ENCODE results near the gene MELTF.

Gene MELTF

DNA sequence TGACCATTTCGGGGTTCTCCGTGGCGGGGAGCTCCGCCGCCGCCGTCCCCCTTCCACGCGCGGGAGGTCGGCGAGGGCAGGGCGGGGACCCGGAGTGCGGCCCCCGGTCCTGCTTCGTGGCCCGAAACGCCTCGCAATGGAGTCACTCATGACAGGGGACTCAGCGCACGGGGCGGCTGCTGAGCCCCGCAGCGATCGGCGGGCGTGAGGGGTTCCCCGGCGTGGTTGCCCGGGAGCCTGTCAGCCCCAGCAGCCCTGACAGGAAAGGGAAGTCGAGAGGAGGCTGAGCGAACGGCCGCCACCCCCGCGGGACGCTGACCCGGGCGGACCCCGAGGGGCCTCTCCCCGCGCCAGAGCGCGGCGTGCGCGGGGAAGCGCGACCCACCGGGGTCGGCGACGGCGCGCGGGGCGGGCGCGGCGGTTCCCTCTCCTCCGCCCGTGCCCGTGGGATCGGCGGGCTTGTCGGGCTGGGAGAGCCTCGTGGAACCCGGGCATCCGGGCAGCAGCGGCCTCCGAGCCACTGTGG, 60.4 kb downstream of the MELTF start:
- DNase-seq (ENCODE audit: low read depth, low spot score): no peak
- ChIA-PET POLR2A (no interaction called here), CTCF (interaction anchor here (0.7 to 3.9 kb wide), 14 partner anchors 8 to 440 kb away, joined by 3 to 24 read pairs (median 4); partner anchors contain the start of gene NCBP2)
- peak overlapping the region; percentile 60 for H3K4me3 ChIP-seq (ENCODE audit: low read depth, low read length)
- TF ChIP-seq, protein P1, sequence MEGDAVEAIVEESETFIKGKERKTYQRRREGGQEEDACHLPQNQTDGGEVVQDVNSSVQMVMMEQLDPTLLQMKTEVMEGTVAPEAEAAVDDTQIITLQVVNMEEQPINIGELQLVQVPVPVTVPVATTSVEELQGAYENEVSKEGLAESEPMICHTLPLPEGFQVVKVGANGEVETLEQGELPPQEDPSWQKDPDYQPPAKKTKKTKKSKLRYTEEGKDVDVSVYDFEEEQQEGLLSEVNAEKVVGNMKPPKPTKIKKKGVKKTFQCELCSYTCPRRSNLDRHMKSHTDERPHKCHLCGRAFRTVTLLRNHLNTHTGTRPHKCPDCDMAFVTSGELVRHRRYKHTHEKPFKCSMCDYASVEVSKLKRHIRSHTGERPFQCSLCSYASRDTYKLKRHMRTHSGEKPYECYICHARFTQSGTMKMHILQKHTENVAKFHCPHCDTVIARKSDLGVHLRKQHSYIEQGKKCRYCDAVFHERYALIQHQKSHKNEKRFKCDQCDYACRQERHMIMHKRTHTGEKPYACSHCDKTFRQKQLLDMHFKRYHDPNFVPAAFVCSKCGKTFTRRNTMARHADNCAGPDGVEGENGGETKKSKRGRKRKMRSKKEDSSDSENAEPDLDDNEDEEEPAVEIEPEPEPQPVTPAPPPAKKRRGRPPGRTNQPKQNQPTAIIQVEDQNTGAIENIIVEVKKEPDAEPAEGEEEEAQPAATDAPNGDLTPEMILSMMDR (IDR thresholded peaks at IDR 0.05; ENCODE audit: insufficient read depth, low read length, missing control alignments): no peak

DNA sequence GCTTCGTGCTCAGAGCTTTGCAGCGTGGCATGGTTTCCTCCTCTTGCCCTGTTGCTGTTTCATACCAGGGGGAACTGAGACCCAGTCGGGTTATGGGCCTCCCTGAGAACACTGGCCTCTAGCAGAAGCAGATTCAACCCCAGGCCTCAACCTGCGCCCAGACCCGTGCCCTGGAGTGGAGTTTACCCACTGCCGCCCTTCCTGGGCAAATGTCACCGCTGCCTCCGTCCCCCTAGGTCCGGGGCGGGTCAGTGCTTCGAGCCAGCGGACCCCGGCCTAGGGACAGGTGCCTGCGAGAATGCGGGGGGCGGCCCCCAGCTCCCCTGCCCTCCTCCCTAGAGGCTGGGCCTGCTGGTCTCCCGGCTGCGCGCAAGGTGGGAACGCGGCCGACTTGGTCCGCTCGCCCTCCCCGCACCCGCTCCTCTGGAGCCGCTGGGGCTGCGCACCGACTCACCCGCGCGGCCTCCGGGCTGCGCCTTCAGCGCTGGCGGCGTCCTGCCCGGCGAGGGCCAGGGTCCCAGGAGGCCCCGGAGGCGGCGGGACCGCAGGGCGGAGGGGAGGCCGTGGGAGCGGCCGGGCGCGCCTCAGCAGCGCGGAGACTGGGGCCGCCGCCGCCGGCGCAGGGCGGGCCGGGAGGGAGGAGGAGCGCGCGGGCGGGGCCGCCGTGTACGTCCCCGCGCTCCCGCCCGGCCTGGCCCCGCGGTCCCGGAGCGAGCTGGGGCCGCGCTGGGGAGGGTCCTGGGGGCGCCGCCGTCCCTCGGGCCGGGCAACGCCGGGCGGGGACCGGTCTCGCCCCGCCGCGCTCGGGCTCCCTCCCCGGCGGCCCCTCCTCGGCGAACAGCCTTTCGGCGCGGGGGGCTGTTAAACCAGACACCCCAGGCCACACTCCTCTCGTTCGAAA, 61.1 kb downstream of the MELTF start, which contains the start of gene PIGZ:
Gene PIGZ (minus strand): TSS at position 601 of the 901 bp plus-strand sequence. CDS start 16,802 bp downstream, outside the sequence.
- POLR2A ChIA-PET: interaction anchor here (1.0 kb wide), 1 partner anchor 26 kb away, joined by 4 read pairs; the partner anchor contains the start of gene NCBP2
- TF ChIP-seq, protein P1 (IDR thresholded peaks at IDR 0.05; ENCODE audit: insufficient read depth, low read length, missing control alignments): no peak
- CTCF ChIA-PET: interaction anchor here (1.0 to 3.9 kb wide), 5 partner anchors 9 to 360 kb away, joined by 3 to 24 read pairs (median 4); partner anchors contain the start of gene NCBP2
- H3K4me3 ChIP-seq (ENCODE audit: low read depth, low read length): peak within 1 kb of the TSS; percentile 60
- DNase-seq (ENCODE audit: low read depth, low spot score): no peak

DNA sequence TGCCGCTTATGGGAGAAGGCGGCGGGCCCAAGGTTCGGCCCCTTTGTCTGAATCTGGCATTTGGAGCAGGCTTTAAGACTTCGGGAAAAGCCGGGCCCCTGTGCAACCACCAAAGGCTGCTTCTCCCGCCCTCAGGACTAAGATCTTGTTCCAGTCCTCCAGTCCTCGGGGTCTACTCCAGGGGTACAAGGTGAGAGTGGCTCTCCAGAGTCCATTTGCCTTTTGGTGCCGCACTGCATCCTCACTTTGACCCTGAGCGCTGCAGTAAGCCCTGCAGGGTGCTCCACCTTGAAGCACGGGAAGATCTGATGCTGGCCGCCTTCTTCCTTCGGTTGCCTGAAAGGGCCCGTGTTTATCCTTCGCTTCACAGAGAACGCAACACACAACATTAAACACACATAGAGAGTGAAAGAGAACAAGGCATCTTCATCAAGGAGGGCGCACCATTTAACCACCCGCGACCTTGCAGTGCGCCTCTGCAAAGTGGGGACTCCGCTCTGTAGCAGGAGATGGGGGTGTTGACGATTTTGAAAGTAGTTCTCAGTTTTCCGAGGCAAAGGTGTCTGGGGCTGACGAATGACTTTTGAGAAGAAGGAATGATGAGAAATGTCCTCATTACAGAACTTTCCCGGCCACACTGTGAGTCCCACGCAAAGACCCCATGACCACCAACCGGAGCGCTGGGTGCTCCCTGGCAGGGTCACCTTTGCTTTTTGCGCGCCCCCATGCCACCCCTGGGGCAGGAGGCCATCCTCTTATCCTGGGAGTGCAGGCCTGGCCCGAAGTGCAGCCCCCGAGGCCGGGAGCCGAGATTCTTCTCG, 62.0 kb downstream of the MELTF start:
- POLR2A ChIA-PET: interaction anchor here (1.0 kb wide), 1 partner anchor 25 kb away, joined by 4 read pairs; the partner anchor contains the start of gene NCBP2
- peak overlapping the region; percentile 60 for H3K4me3 ChIP-seq (ENCODE audit: low read depth, low read length)

DNA sequence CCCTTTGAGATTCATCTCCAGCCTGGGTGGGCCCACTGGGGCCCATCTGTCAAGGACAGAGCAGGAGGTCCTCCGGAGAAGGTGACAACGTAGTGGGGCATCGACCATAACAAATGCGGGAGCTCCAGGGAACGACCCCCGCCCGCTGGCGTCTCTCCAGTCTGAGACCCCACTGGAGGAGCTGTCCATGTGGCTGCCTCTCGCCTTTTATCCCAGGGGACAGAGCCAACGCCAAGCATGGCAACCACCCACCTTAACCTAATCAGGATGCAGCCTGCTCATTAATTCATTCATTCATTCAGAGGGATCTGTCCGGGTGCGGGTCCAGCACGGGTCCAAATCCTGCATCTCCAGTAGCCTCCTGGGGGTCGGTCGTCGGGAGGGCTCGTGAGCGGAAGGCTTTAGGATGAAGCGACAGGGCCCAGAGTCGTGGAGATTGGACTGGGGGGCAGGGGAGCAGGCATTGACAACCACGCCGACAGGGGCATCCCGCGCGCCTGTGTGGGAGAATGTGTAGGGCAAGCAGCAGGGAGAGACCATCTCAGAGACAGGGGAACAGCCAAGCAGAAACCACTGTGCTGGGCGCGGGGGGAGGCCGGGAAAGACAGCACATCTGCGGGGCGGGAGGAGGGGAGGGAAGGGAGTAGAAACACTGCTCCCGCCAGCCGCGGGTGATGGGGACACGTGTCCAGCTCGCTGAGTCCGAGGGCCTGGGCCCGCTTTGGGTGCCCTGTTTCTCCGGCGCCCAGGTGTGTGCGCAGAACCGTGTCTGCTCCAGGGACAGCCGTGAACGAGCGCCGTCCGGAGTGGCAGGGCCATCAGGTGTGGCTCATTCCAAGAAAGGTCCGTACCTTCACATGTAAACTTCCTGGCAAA, 62.9 kb downstream of the MELTF start:
- ChIA-PET CTCF (interaction anchor here (0.8 kb wide), 1 partner anchor 17 kb away, joined by 3 read pairs; no protein-coding TSS in a partner anchor), POLR2A (no interaction called here)
- no peak overlapping the region for H3K4me3 ChIP-seq (ENCODE audit: low read depth, low read length)
- DNase-seq (ENCODE audit: low read depth, low spot score): no peak
- TF ChIP-seq, protein P1 (IDR thresholded peaks at IDR 0.05; ENCODE audit: insufficient read depth, low read length, missing control alignments): no peak

More for the DNA sequence above, 62.0 kb downstream of the MELTF start:
- DNase-seq (ENCODE audit: low read depth, low spot score): no peak
- TF ChIP-seq, protein P1 (IDR thresholded peaks at IDR 0.05; ENCODE audit: insufficient read depth, low read length, missing control alignments): no peak
- CTCF ChIA-PET: interaction anchor here (1.0 to 3.9 kb wide), 4 partner anchors 8 to 359 kb away, joined by 3 to 24 read pairs (median 8); partner anchors contain the start of gene NCBP2

DNA sequence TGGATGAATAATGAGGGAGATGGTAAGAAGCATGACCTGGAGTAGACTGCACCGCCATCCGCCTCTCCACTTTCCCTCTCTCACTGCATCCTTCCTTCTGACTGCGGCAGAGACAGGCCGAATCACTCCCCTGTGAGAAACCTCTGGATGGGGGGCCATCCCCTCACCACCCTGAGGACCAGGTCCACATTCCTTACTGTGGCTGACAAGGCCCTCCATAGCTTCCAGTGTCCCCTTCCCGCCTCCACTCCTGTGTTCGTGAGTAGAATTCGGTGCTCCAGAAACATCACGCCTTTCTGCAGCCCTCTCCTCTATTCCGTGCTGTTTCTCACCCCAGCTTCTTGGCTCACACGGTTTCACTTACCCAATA, 63.8 kb downstream of the MELTF start:
- ChIA-PET CTCF (interaction anchor here (0.8 kb wide), 1 partner anchor 64 kb away, joined by 4 read pairs; the partner anchor contains the start of gene MELTF), POLR2A (no interaction called here)
- TF ChIP-seq, protein P1 (IDR thresholded peaks at IDR 0.05; ENCODE audit: insufficient read depth, low read length, missing control alignments): no peak
- DNase-seq (ENCODE audit: low read depth, low spot score): no peak
- H3K4me3 ChIP-seq (ENCODE audit: low read depth, low read length): no peak overlapping the region
